ENCODE results near the gene EEFSEC.

- TF ChIP-seq MXI1 (conservative IDR thresholded peaks at IDR 0.05; ENCODE audit: poor library complexity, severe bottlenecking) (no peak), EP300 (conservative IDR thresholded peaks at IDR 0.05; ENCODE audit: poor library complexity, severe bottlenecking) (no peak), CTCF (IDR thresholded peaks at IDR 0.05; ENCODE audit: poor library complexity, severe bottlenecking) (no peak), POLR2AphosphoS5 (IDR thresholded peaks at IDR 0.05) (no peak), EZH2 (IDR thresholded peaks at IDR 0.05; ENCODE audit: borderline replicate concordance, insufficient read depth, low read length, poor library complexity, severe bottlenecking) (no peak)
Measured at GRCh38 chr3:128253150-128253549, 99.9 kb downstream of the EEFSEC start.

All from neural cell (in vitro differentiated cells).